IMR-90 (cell line): ENCODE results near the gene PLD4.

Experiments
- CEBPB ChIP-seq: IDR thresholded peaks from 2 replicates; pipeline ENCODE4 v1.6.1; 2012; ENCODE audit warnings: low read depth, low read length, improper control_type of control experiment
- CTCF ChIP-seq: conservative IDR thresholded peaks from 2 replicates; pipeline ENCODE4 v1.5.1; 2012; ENCODE audit warnings: mild to moderate bottlenecking, low read depth, low read length, improper control_type of control experiment
- POLR2A ChIP-seq: IDR thresholded peaks from 2 replicates; pipeline ENCODE4 v1.6.1; 2012; ENCODE audit warnings: mild to moderate bottlenecking, low read depth, low read length

- TF ChIP-seq CEBPB (no peak), POLR2A (no peak), CTCF (no peak)
These were observed 16.4 kb upstream of the PLD4 start for GRCh38 chr14:104908303-104908702.
